Uterus (tissue), 2 donors: ENCODE data around the gene CYB5B.

Experiments used
- POLR2A ChIP-seq, 2 donors: fragments of 450-650 bp; IDR thresholded peaks; one replicate each; pipeline ENCODE4 v1.6.1; 2016; ENCODE audit warnings: antibody characterized with exemption in 2 of 2, mild to moderate bottlenecking in 1 of 2, moderate library complexity in 1 of 2
- TF ChIP-seq, protein P1 (sequence below), 4 experiments: fragments of 200-600 bp in 2 of 4; fragments of 450-650 bp in 2 of 4; sonication (generic) in 2 of 4; IDR thresholded peaks; one replicate each; pipeline ENCODE4 v1.5.1; 2016 to 2019; ENCODE audit warnings: antibody characterized with exemption in 4 of 4, mild to moderate bottlenecking in 2 of 4, moderate library complexity in 1 of 4

- TF ChIP-seq, protein P1, sequence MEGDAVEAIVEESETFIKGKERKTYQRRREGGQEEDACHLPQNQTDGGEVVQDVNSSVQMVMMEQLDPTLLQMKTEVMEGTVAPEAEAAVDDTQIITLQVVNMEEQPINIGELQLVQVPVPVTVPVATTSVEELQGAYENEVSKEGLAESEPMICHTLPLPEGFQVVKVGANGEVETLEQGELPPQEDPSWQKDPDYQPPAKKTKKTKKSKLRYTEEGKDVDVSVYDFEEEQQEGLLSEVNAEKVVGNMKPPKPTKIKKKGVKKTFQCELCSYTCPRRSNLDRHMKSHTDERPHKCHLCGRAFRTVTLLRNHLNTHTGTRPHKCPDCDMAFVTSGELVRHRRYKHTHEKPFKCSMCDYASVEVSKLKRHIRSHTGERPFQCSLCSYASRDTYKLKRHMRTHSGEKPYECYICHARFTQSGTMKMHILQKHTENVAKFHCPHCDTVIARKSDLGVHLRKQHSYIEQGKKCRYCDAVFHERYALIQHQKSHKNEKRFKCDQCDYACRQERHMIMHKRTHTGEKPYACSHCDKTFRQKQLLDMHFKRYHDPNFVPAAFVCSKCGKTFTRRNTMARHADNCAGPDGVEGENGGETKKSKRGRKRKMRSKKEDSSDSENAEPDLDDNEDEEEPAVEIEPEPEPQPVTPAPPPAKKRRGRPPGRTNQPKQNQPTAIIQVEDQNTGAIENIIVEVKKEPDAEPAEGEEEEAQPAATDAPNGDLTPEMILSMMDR (IDR thresholded peaks at IDR 0.05) = no peak
- no peak for TF ChIP-seq POLR2A (IDR thresholded peaks at IDR 0.05)
Observed at GRCh38 chr16:69485361-69485760, 60.9 kb downstream of the CYB5B start.
